Fibroblast of lung (primary cell): ENCODE data around the gene RMND5B. TPM values are rescaled to one million over a fixed set of nuclear protein-coding genes. Genes with fewer than 3 reads are reported as not detected.
A peak's percentile ranks its signal among the peaks of the same experiment; 100 is the strongest.
"Not testable (repeated sequence)": the region's sequence is repeated elsewhere in the genome, so short reads cannot be mapped to it uniquely, and the experiment has no call there.

ENCODE experiments used
- DNase-seq, 2 donors: peaks; one replicate each; pipeline versions ENCODE4 v3.0.0 to v3.0.0-alpha.2; 2010; ENCODE audit warnings: low read depth in 2 of 2
- H2AFZ ChIP-seq: 2 replicates; pipeline ENCODE4 v1.5.1; 2012; ENCODE audit warnings: low read length, control low read depth, inconsistent platforms
- H3K27ac ChIP-seq: 2 replicates; pipeline ENCODE4 v1.5.1; 2011; ENCODE audit warnings: low read length, control low read depth; ENCODE audit not compliant: insufficient read depth
- H3K27me3 ChIP-seq: 2 replicates; pipeline ENCODE4 v1.5.1; 2011; ENCODE audit warnings: mild to moderate bottlenecking, low read length; ENCODE audit not compliant: control insufficient read depth, insufficient read depth
- H3K36me3 ChIP-seq: 2 replicates; pipeline ENCODE4 v1.5.1; 2011; ENCODE audit warnings: low read length; ENCODE audit not compliant: control insufficient read depth, insufficient read depth
- H3K4me1 ChIP-seq: 2 replicates; pipeline ENCODE4 v1.5.1; 2011; ENCODE audit warnings: low read length; ENCODE audit not compliant: control insufficient read depth, insufficient read depth; ENCODE audit errors: extremely low read depth
- H3K4me2 ChIP-seq: 2 replicates; pipeline ENCODE4 v1.5.1; 2011; ENCODE audit warnings: low read length, control low read depth; ENCODE audit not compliant: insufficient read depth; ENCODE audit errors: extremely low read depth
- H3K4me3 ChIP-seq, 4 experiments: fragments of 200-600 bp in 1 of 4; sonication (generic) in 1 of 4; replicated peaks in 1 of 4; 2 replicates each; pipeline ENCODE4 v1.5.1; 2011 to 2016; ENCODE audit warnings: low read length in 4 of 4, low read depth in 3 of 4, mild to moderate bottlenecking in 3 of 4, control low read depth in 2 of 4, inconsistent platforms in 1 of 4, mixed read lengths in 1 of 4; ENCODE audit not compliant: insufficient read depth in 1 of 4; ENCODE audit errors: control extremely low read depth in 1 of 4
- H3K79me2 ChIP-seq: 2 replicates; pipeline ENCODE4 v1.5.1; 2012; ENCODE audit warnings: mild to moderate bottlenecking, low read length, inconsistent platforms; ENCODE audit not compliant: control insufficient read depth, insufficient read depth
- H3K9ac ChIP-seq: 2 replicates; pipeline ENCODE4 v1.5.1; 2011; ENCODE audit warnings: mild to moderate bottlenecking, low read length, control low read depth; ENCODE audit not compliant: insufficient read depth
- H3K9me3 ChIP-seq: 2 replicates; pipeline ENCODE4 v1.5.1; 2012; ENCODE audit warnings: low read depth, low read length; ENCODE audit not compliant: control insufficient read depth, insufficient read depth
- H4K20me1 ChIP-seq: 2 replicates; pipeline ENCODE4 v1.5.1; 2011; ENCODE audit warnings: low read length; ENCODE audit not compliant: control insufficient read depth, insufficient read depth; ENCODE audit errors: extremely low read depth
- CTCF ChIP-seq, 2 donors: IDR thresholded peaks in 1 of 2; conservative IDR thresholded peaks in 1 of 2; 1 replicate in 1 of 2; 2 replicates in 1 of 2; pipeline ENCODE4 v1.5.1; 2011 to 2012; ENCODE audit warnings: low read length in 2 of 2, control low read depth in 1 of 2, inconsistent platforms in 1 of 2, low read depth in 1 of 2, mild to moderate bottlenecking in 1 of 2
- EZH2 ChIP-seq: IDR thresholded peaks from 2 replicates; pipeline ENCODE4 v1.5.1; 2012; ENCODE audit warnings: low read length, control low read depth, mild to moderate bottlenecking; ENCODE audit errors: missing control alignments
- polyA plus RNA-seq, 2 donors: library from polyadenylated mRNA; depleted of rRNA in 1 of 2; stranded (reverse) in 1 of 2; unstranded in 1 of 2; fragments of >200 nt; gene quantifications; 2 replicates each; pipeline ENCODE4 v1.2.1, GENCODE V29; 2011 to 2012; ENCODE audit warnings: missing spikeins in 1 of 2
- total RNA-seq: library from RNA; depleted of rRNA; stranded (reverse); fragments of >200 nt; gene quantifications from 2 replicates; pipeline ENCODE4 v1.2.1, GENCODE V29; 2014

The RMND5B gene
- total and polyA plus RNA-seq, 2 donors (not counting 1 experiment from before 2014, with no cell fraction given) = 22.3 to 22.5 TPM

- Histone ChIP-seq H3K36me3 (no peaks in the 10 kb centered on the region), H3K27me3 (no peaks in the 10 kb centered on the region), H2AFZ (no peak overlapping the region), H3K9me3 (no peaks in the 10 kb centered on the region), H3K27ac (no peak overlapping the region), H3K4me1 (peaks cover 2% of the 10 kb centered on the region), H4K20me1 (no peaks in the 10 kb centered on the region), H3K4me2 (no peak overlapping the region), H3K79me2 (peaks cover 5% of the 10 kb centered on the region), H3K4me3 (no peak overlapping the region), H3K9ac (no peak overlapping the region)
- no peak for DNase-seq
- TF ChIP-seq CTCF (conservative IDR thresholded peaks at IDR 0.05 in 1 of 2, IDR thresholded peaks at IDR 0.05 in 1 of 2; ENCODE audit: low read depth in 1 of 2, low read length in 2 of 2) = no peak
- no peak for TF ChIP-seq EZH2
Measured at GRCh38 chr5:178129296-178129695, 1.5 kb upstream of the RMND5B start.

GRCh38 chr5:178130234-178130575 is 609 bp upstream of the RMND5B start:
- peak overlapping the region; percentile 47 for H3K27ac ChIP-seq
- H4K20me1 ChIP-seq = not testable (repeated sequence)

GRCh38 chr5:178131446-178131996 is 707 bp downstream of the RMND5B start:
- H3K4me3 ChIP-seq = peak overlapping the region; percentile 73 to 91 (median 88)
- no peaks in the 10 kb centered on the region for H3K9me3 ChIP-seq
- peak overlapping the region; percentile 99 for H3K4me2 ChIP-seq
- no peaks in the 10 kb centered on the region for H3K27me3 ChIP-seq
- H2AFZ ChIP-seq = peak overlapping the region; percentile 62
- no peak overlapping the region for H3K9ac ChIP-seq
- H3K36me3 ChIP-seq = no peaks in the 10 kb centered on the region
- no peak for DNase-seq
- peak overlapping the region; percentile 47 for H3K27ac ChIP-seq
- no peaks in the 10 kb centered on the region for H4K20me1 ChIP-seq
- H3K4me1 ChIP-seq = peaks cover 2% of the 10 kb centered on the region
- TF ChIP-seq CTCF (conservative IDR thresholded peaks at IDR 0.05 in 1 of 2, IDR thresholded peaks at IDR 0.05 in 1 of 2; ENCODE audit: low read depth in 1 of 2, low read length in 2 of 2) (no peak), EZH2 (no peak)
- peaks cover 5% of the 10 kb centered on the region for H3K79me2 ChIP-seq

More at GRCh38 chr5:178130234-178130575, 609 bp upstream of the RMND5B start:
- Histone ChIP-seq H3K9ac (peak overlapping the region; percentile 71), H3K4me2 (peak overlapping the region; percentile 78), H2AFZ (peak overlapping the region; percentile 57), H3K4me3 (peak overlapping the region; percentile 60 to 91 (median 82))
- peak in 1 of 2 donors; percentile 37 for DNase-seq
- not testable (repeated sequence) for H3K27me3 ChIP-seq, H3K36me3 ChIP-seq, H3K9me3 ChIP-seq, H3K79me2 ChIP-seq, H3K4me1 ChIP-seq
